HCT116 (cell line): ENCODE data around the gene ZBTB7C. TPM values are rescaled to one million over a fixed set of nuclear protein-coding genes. Genes with fewer than 3 reads are reported as not detected.

ENCODE experiments used
- ATAC-seq: fragments of 200-7000 bp; cut with Tn5 transposase; 2 replicates; pipeline ENCODE4 v1.9.1; 2020; ENCODE audit warnings: mild to moderate bottlenecking, moderate library complexity
- BruUV-seq: library from RNA; stranded (reverse); fragments of 400-500 nt; replicated peaks from 2 replicates; lab custom pipeline; 2021; lab: Mats Ljungman, UMichigan
- CTCF ChIA-PET: fragments of 300-600 bp; sonication (Branson Sonifier 250); formaldehyde crosslinking; loops from one replicate; lab custom pipeline; 2021; ENCODE audit warnings: antibody characterized with exemption; lab: Charles Lee
- POLR2A ChIA-PET: fragments of 300-600, 350-600 bp; sonication (Branson Sonifier 250); formaldehyde crosslinking; loops from one replicate; lab custom pipeline; 2021; ENCODE audit warnings: antibody characterized with exemption; lab: Charles Lee
- RAD21 ChIA-PET, 2 experiments: fragments of 300-600 bp; sonication (Branson Sonifier 250); formaldehyde crosslinking; loops; one replicate each; lab custom pipeline; 2023; ENCODE audit warnings: low total read pairs in 2 of 2; ENCODE audit not compliant: uncharacterized antibody in 2 of 2, unreplicated experiment in 2 of 2, low non-redundant PET in 1 of 2; lab: Charles Lee
- DNase-seq: peaks from one replicate; pipeline ENCODE4 v3.0.0-alpha.2; 2010; ENCODE audit warnings: low read depth, low spot score
- H2AFZ ChIP-seq: fragments of 200-600 bp; shearing (Covaris generic), sonication (generic); 2 replicates; pipeline ENCODE4 v1.6.1; 2017; ENCODE audit warnings: low read depth, mixed run types, mixed read lengths, antibody characterized with exemption, low read length; ENCODE audit not compliant: poor library complexity, severe bottlenecking
- H3K27ac ChIP-seq: 2 replicates; pipeline ENCODE4 v1.5.1; 2012; ENCODE audit warnings: low read depth, low read length
- H3K27me3 ChIP-seq: fragments of 200-600 bp; sonication (generic); 2 replicates; pipeline ENCODE4 v1.6.1; 2016; ENCODE audit warnings: mixed run types, low read length, mixed read lengths; ENCODE audit not compliant: insufficient read depth
- H3K36me3 ChIP-seq, 2 experiments: fragments of 200-500 bp in 1 of 2; fragments of 200-600 bp in 1 of 2; sonication (Bioruptor generic) in 1 of 2; sonication (generic) in 1 of 2; 2 replicates each; pipeline versions ENCODE4 v1.5.1 to v1.6.1; 2014 to 2016; ENCODE audit warnings: low read length in 2 of 2, inconsistent platforms in 1 of 2, mixed read lengths in 1 of 2, mixed run types in 1 of 2; ENCODE audit not compliant: insufficient read depth in 2 of 2, control insufficient read depth in 1 of 2
- H3K4me1 ChIP-seq, 2 experiments: fragments of 200-600 bp in 1 of 2; sonication (generic) in 1 of 2; 2 replicates each; pipeline versions ENCODE4 v1.5.1 to v1.6.1; 2012 to 2017; ENCODE audit warnings: low read length in 2 of 2, inconsistent platforms in 1 of 2, mild to moderate bottlenecking in 1 of 2, mixed read lengths in 1 of 2, mixed run types in 1 of 2, moderate library complexity in 1 of 2; ENCODE audit not compliant: insufficient read depth in 2 of 2, control insufficient read depth in 1 of 2
- H3K4me2 ChIP-seq: fragments of 200-600 bp; sonication (generic); 2 replicates; pipeline ENCODE4 v1.6.1; 2017; ENCODE audit warnings: mixed run types, low read length, mixed read lengths
- H3K4me3 ChIP-seq, 2 experiments: fragments of 200-600 bp in 1 of 2; sonication (generic) in 1 of 2; replicated peaks in 1 of 2; 2 replicates each; pipeline ENCODE4 v1.5.1; 2011 to 2016; ENCODE audit warnings: low read length in 2 of 2, control low read depth in 1 of 2, low read depth in 1 of 2, mild to moderate bottlenecking in 1 of 2, mixed read lengths in 1 of 2, mixed run types in 1 of 2
- H3K79me2 ChIP-seq: fragments of 200-600 bp; sonication (generic); 2 replicates; pipeline ENCODE4 v1.6.1; 2017; ENCODE audit warnings: mild to moderate bottlenecking, mixed run types, low read length, moderate library complexity, mixed read lengths; ENCODE audit not compliant: insufficient read depth
- H3K9ac ChIP-seq: fragments of 200-600 bp; sonication (generic); 2 replicates; pipeline ENCODE4 v1.6.1; 2016; ENCODE audit warnings: low read length, mixed read lengths
- H3K9me2 ChIP-seq: fragments of 200-600 bp; sonication (generic), shearing (Covaris generic); 2 replicates; pipeline ENCODE4 v1.6.1; 2017; ENCODE audit warnings: mixed run types, mild to moderate bottlenecking, moderate library complexity; ENCODE audit not compliant: insufficient read depth
- H3K9me3 ChIP-seq, 2 experiments: fragments of 200-500 bp in 1 of 2; fragments of 200-600 bp in 1 of 2; sonication (Bioruptor generic) in 1 of 2; sonication (generic) in 1 of 2; 2 replicates each; pipeline ENCODE4 v1.6.1; 2014 to 2017; ENCODE audit warnings: low read length in 2 of 2, mixed read lengths in 2 of 2, inconsistent platforms in 1 of 2, low read depth in 1 of 2, mild to moderate bottlenecking in 1 of 2, mixed run types in 1 of 2, moderate library complexity in 1 of 2; ENCODE audit not compliant: control insufficient read depth in 1 of 2, insufficient read depth in 1 of 2
- H4K20me1 ChIP-seq: fragments of 200-600 bp; sonication (generic), shearing (Covaris generic); 2 replicates; pipeline ENCODE4 v1.6.1; 2017; ENCODE audit warnings: mixed run types, mild to moderate bottlenecking, moderate library complexity; ENCODE audit not compliant: insufficient read depth
- CBX3 ChIP-seq: IDR thresholded peaks from 2 replicates; pipeline ENCODE4 v1.6.1; 2012; ENCODE audit warnings: low read depth
- EGR1 ChIP-seq: IDR thresholded peaks from 2 replicates; pipeline ENCODE4 v1.6.1; 2012; ENCODE audit warnings: low read depth
- ELF1 ChIP-seq: IDR thresholded peaks from 2 replicates; pipeline ENCODE4 v1.6.1; 2012; ENCODE audit warnings: low read depth, borderline replicate concordance
- EZH2 ChIP-seq: fragments of 200-600 bp; sonication (generic); IDR thresholded peaks from 2 replicates; pipeline ENCODE4 v1.6.1; 2017; ENCODE audit warnings: antibody characterized with exemption, mixed run types
- MAX ChIP-seq: IDR thresholded peaks from 2 replicates; pipeline ENCODE4 v1.6.1; 2012
- RAD21 ChIP-seq: IDR thresholded peaks from 2 replicates; pipeline ENCODE4 v1.6.1; 2012; ENCODE audit warnings: low read depth, mild to moderate bottlenecking
- ZFX ChIP-seq: fragments of 450-650 bp; IDR thresholded peaks from 2 replicates; pipeline ENCODE4 v1.6.1; 2017
- intact Hi-C: fragments of 100-400 bp; cut with micrococcal nuclease; formaldehyde crosslinking; loops from 2 replicates; pipeline ENCODE4 v1.10.0; 2022
- total RNA-seq: library from RNA; stranded (reverse); gene quantifications from one replicate; pipeline ENCODE4 v1.2.1, GENCODE V29; 2021; ENCODE audit not compliant: unreplicated experiment
- TF ChIP-seq, protein P1 (sequence below): IDR thresholded peaks from 2 replicates; pipeline ENCODE4 v1.6.1; 2011; ENCODE audit warnings: mild to moderate bottlenecking, low read length, moderate library complexity; ENCODE audit not compliant: insufficient replicate concordance; ENCODE audit errors: extremely low read depth
- TF ChIP-seq, protein P2 (sequence below), 3 experiments: fragments of 200-600 bp in 1 of 3; sonication (generic) in 1 of 3; IDR thresholded peaks in 2 of 3; conservative IDR thresholded peaks in 1 of 3; 2 replicates each; pipeline ENCODE4 v1.5.1; 2012 to 2017; ENCODE audit warnings: low read depth in 2 of 3, low read length in 2 of 3, antibody characterized with exemption in 1 of 3, borderline replicate concordance in 1 of 3, control low read depth in 1 of 3, mild to moderate bottlenecking in 1 of 3, mixed read lengths in 1 of 3, mixed run types in 1 of 3, moderate library complexity in 1 of 3; ENCODE audit not compliant: insufficient read depth in 1 of 3
- TF ChIP-seq, protein P3 (sequence below): IDR thresholded peaks from 2 replicates; pipeline ENCODE4 v1.6.1; 2012; ENCODE audit warnings: low read depth

ZBTB7C gene
- total RNA-seq, 1 experiment from 2014 or later = 0.37 TPM

DNA sequence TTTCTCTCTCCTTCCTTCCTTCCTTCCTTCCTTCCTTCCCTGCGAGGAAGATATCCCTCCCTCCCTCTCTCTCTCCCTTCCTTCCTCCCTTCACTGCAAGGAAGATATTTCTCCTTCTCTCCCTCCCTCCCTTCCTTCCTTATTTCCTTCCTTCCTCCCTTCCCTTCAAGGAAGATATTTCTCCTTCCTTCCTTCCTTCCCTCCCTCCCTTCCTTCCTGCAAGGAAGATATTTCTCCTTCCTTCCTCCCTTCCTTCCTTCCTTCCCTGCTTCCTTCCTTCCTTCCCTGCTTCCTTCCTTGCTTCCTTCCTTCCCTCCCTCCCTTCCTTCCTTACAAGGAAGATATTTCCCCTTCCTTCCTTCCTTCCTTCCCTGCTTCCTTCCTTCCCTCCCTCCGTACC lies 229.5 kb downstream of the ZBTB7C start:
- H3K9me3 ChIP-seq = no peaks in the 10 kb centered on the region
- ChIA-PET CTCF (no interaction called here), POLR2A (no interaction called here), RAD21 (no interaction called here)
- no peak overlapping the region for H3K4me2 ChIP-seq
- no TSS peak for BruUV-seq
- H3K9ac ChIP-seq = no peak overlapping the region
- no peaks in the 10 kb centered on the region for H4K20me1 ChIP-seq
- no peak overlapping the region for H3K4me3 ChIP-seq
- no peaks in the 10 kb centered on the region for H3K79me2 ChIP-seq
- peaks cover 32% of the 10 kb centered on the region for H3K27me3 ChIP-seq
- H3K27ac ChIP-seq = no peak overlapping the region
- TF ChIP-seq, protein P1, sequence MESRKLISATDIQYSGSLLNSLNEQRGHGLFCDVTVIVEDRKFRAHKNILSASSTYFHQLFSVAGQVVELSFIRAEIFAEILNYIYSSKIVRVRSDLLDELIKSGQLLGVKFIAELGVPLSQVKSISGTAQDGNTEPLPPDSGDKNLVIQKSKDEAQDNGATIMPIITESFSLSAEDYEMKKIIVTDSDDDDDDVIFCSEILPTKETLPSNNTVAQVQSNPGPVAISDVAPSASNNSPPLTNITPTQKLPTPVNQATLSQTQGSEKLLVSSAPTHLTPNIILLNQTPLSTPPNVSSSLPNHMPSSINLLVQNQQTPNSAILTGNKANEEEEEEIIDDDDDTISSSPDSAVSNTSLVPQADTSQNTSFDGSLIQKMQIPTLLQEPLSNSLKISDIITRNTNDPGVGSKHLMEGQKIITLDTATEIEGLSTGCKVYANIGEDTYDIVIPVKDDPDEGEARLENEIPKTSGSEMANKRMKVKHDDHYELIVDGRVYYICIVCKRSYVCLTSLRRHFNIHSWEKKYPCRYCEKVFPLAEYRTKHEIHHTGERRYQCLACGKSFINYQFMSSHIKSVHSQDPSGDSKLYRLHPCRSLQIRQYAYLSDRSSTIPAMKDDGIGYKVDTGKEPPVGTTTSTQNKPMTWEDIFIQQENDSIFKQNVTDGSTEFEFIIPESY = no peak
- TF ChIP-seq, protein P2, sequence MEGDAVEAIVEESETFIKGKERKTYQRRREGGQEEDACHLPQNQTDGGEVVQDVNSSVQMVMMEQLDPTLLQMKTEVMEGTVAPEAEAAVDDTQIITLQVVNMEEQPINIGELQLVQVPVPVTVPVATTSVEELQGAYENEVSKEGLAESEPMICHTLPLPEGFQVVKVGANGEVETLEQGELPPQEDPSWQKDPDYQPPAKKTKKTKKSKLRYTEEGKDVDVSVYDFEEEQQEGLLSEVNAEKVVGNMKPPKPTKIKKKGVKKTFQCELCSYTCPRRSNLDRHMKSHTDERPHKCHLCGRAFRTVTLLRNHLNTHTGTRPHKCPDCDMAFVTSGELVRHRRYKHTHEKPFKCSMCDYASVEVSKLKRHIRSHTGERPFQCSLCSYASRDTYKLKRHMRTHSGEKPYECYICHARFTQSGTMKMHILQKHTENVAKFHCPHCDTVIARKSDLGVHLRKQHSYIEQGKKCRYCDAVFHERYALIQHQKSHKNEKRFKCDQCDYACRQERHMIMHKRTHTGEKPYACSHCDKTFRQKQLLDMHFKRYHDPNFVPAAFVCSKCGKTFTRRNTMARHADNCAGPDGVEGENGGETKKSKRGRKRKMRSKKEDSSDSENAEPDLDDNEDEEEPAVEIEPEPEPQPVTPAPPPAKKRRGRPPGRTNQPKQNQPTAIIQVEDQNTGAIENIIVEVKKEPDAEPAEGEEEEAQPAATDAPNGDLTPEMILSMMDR (IDR thresholded peaks at IDR 0.05 in 2 of 3, conservative IDR thresholded peaks at IDR 0.05 in 1 of 3; ENCODE audit: borderline replicate concordance in 1 of 3, insufficient read depth in 1 of 3, low read depth in 2 of 3, low read length in 2 of 3) = no peak
- TF ChIP-seq ZFX (no peak), RAD21 (no peak), MAX (no peak), EZH2 (no peak), ELF1 (no peak), EGR1 (no peak), CBX3 (no peak)
- TF ChIP-seq, protein P3, sequence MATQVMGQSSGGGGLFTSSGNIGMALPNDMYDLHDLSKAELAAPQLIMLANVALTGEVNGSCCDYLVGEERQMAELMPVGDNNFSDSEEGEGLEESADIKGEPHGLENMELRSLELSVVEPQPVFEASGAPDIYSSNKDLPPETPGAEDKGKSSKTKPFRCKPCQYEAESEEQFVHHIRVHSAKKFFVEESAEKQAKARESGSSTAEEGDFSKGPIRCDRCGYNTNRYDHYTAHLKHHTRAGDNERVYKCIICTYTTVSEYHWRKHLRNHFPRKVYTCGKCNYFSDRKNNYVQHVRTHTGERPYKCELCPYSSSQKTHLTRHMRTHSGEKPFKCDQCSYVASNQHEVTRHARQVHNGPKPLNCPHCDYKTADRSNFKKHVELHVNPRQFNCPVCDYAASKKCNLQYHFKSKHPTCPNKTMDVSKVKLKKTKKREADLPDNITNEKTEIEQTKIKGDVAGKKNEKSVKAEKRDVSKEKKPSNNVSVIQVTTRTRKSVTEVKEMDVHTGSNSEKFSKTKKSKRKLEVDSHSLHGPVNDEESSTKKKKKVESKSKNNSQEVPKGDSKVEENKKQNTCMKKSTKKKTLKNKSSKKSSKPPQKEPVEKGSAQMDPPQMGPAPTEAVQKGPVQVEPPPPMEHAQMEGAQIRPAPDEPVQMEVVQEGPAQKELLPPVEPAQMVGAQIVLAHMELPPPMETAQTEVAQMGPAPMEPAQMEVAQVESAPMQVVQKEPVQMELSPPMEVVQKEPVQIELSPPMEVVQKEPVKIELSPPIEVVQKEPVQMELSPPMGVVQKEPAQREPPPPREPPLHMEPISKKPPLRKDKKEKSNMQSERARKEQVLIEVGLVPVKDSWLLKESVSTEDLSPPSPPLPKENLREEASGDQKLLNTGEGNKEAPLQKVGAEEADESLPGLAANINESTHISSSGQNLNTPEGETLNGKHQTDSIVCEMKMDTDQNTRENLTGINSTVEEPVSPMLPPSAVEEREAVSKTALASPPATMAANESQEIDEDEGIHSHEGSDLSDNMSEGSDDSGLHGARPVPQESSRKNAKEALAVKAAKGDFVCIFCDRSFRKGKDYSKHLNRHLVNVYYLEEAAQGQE = no peak
- no peak for DNase-seq
- no peak for ATAC-seq
- H3K9me2 ChIP-seq = no peaks in the 10 kb centered on the region
- H2AFZ ChIP-seq = no peak overlapping the region
- H3K36me3 ChIP-seq = no peaks in the 10 kb centered on the region
- intact Hi-C loops = no loop called here
- H3K4me1 ChIP-seq = no peaks in the 10 kb centered on the region
